Stimulated activated CD4-positive, alpha-beta T cell treated with anti-CD3 and anti-CD28 coated beads, Interleukin-15, amount 100 ng/mL, for 24 hours (primary cell): Measurements from ENCODE around the gene NAA40.

ENCODE experiments used
- DNase-seq: peaks from one replicate; pipeline ENCODE4 v3.0.0-alpha.2; 2020

NAA40 gene

GRCh38 chr11:63913866-63914830 is 24.7 kb upstream of the NAA40 start:
- no peak for DNase-seq

- no peak for DNase-seq
Measured at GRCh38 chr11:63914896-63915691, 23.7 kb upstream of the NAA40 start.

DNA sequence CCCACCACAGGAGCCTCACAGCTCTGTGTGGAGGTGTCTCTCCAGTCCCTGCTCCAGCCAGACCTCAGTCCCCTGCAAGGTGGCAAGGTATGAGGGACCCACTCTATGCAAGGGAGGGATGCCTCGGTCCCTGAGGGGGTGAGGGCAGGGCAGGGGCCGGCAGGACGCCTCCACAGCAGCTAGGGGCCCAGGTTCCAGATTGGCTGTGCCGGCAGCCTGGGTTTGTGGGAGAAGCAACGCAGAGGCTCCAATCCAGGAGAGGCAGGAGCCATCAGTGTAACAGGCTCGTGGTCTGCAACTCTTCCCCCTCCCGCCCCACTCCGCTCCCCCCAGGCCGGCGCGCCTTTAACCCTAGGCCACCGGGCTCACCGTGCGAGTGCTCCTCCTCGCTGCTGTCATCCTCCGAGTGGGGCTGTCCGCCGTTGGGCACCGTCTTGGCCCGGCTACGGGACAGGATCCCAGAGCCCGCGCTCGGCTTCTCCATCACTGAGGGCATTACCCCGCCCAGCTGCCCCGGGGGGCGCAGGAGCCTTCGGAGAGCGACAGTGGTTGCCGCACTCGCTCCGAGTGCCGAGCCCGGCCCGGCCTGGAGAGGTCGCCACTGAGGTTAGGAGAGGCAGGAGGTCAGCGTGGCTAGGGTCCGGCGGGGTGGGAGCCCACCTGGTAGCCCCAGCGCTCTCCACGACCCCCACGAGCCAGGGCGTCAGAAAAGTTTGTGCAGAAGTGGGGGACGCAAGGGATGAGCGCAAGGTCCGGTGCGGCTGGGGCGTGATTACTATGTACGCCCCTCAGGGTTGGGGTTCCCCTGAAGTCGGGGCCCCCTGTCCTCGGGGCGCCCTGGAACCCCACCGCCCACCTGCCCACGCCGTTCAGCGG is 22.6 kb upstream of the NAA40 start:
- peak; percentile 57 for DNase-seq

DNA sequence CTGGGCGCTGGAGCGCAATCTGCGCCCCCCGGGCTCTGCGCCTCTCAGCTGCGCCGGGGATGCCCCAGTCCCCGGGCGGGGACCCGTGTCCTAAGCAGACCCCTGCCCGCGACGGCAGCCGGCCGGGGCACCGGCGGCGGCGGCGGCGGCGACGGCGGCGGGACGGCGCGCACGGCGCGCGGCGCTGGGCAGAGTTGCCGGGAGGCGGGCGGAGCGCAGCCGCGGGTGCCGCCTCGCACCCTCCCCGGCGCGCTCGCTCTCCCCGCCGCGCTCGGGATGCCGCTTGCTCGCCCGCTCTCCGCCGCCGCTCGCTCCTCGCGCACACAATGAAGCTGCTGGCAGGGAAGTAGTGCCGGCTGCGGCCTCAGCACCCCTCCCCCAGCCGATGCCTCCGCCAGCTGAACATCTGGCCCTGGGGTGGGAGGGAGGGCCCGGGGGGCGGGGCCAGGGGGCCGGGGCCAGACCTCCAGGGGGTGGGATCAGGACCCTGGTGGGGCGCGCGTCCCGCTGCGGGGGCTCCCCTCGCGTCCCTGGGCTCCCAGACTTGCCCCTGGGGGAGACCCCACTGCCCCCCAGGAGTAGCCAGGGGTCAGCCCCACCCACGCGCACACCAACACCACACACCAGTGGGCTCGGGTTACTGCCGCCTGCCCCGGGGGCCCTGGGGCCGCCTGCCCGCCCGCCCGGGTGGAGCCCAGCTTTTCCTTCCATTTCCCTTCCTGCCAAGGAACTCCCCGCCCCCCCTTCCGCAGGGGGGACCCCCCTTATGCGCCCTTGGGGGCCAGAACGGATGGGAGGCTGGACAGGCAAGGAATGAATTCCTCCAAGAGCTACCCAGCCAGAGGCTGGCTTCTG is 21.7 kb upstream of the NAA40 start, which contains the start of gene RCOR2:
Gene RCOR2 (minus strand): TSS at position 328 of the 855 bp plus-strand sequence. CDS start 708 bp downstream, outside the sequence.
- DNase-seq, result peak; percentile 77

DNA sequence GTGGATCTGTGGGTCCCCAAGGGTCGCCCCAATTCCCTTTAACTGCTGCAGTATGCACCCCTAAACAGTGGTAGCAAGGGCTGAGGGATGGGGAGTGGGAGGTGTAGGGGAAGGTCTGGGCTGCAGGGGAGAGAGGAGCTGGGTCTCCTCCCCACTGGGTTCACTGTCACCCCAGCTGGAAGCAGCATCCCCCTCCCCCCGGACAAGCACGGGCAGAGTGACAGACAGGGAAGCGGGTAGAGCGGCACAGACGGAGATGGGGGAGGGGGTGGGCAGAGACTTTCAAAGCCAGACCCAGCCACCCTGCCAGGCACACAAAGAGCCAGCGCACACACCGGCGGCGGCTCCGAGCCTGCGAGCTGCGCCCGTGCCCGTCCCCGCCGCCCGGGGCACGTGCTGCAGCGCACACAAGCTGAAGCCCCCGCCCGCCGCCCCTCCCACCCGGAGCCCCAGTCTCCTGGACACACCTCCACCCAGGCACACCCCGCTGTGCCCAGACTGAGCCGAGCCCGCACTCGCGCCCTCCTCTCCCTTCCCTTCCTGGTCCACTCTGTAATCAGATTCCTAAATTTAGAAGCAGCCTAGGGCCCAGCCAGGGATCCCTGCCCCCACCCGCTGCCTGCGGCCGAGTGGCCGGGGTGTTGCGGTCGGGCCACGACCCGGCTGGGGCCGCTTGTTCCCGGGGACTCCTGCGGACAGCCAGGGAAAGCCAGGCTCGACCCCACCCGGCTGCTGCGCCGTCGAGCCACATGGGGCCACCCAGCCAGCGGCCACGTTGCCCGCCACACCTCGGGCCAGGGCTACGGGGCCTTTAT is 20.9 kb upstream of the NAA40 start:
- peak; percentile 43 for DNase-seq

- no peak for DNase-seq
Measured at GRCh38 chr11:63918507-63919191, 20.2 kb upstream of the NAA40 start.

GRCh38 chr11:63919267-63920125 is 19.3 kb upstream of the NAA40 start:
- no peak for DNase-seq

DNA sequence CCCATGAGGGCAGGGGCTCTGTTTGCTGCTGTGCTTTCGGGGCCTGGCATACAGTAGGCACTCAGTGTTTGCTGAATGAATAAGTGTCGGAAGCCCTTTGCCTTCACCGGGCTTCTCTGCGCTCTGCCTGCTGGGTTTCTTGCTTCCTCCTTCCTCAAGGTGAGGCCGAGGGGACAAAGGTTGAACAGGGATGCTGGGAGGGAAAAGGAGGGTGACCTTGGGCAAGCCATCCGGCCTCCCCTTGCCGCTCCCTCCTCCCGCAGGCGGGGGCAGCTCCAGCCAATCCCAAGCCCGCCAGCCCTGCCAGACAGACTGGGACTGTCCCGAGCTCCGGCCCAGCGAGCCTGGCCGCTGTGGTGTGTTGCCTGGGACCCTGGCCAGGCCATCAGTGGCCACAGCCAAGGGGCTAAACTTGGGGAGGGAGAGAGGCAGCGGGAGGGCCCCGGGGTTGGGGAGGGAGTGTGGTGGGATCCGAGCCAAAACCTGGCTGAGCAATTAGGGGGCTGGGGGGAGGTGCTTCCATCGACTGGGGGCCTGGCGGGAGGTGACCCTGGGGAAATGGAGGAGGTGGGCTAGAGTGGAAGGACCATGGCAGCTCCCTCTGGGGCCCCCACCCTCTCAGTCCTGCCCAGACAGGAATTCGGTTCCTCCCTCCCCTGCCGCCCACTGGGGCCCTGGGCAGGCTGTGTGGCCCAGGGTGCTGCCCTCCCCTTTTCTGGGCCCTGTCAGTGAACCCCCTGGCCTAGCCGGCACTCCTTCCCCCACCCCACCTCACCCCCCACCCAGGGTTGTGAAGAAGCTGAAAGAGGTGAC is 18.5 kb upstream of the NAA40 start:
- no peak for DNase-seq

DNA sequence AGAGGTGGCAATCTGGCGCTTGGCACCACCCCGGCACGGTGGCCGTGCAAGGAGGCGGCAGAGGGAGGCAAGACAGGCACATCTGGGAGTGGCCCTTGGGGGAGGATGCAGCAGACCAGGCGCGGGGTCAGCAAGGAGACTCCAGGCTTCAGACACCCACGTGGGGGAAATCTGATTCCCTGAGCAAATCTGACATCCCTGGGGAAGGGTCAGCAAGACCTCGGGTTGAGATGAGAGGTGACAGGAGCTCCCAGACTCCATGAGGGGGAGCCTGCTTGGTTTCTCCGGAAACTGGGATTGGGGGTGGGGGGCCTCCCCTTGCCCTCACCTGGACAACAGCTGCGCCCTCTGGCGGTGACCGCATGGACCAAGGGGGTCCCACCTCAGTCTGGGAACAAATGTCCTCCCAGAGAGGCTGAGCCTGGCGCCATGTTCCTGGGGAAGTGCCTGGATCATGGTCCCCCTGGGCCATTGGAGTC is 17.8 kb upstream of the NAA40 start:
- peak; percentile 52 for DNase-seq

DNA sequence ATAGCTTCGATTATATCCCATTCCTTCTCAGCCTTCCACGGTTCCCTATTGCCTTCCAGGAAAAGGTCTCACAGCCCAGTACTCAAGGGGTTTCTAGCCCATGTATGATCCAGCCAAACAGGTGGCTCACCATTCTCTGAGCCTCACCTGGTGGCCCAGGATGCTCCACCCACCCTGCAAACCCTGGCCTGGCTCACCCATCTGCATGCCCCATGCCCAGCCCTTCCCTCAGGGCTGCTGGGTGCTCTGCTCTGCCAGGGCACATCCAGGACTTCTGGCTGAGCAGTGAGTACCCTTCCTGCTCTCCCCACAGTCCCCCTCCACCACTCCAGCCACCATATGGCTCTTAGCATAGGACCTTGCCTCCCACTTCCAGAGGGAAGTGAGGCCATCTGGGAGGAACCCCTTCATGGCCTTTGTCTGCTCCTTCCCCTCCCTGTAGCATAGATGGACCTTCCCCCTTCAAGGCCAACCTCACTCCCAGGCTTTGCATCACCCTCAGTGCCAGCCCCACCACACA is 16.1 kb upstream of the NAA40 start:
- no peak for DNase-seq

DNA sequence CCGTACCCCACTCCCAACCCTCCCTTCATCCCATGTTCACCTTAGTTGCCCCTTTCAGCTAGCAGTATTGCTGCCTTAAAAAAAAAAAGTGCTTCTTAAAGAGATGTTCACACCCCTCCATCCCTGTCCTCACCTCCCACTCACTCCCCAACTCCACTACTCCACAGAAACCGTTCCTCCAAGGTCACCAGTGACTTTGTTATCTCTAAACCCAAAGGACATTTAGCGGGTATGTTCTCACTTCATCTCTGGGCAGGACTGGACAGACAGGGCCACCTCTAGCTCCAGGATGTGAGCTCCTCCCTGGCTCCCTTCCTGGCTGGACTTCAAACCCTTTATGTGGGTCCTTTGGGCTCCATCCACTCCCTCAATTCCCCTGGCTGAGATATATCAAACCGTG is 15.5 kb upstream of the NAA40 start:
- DNase-seq, result no peak

DNA sequence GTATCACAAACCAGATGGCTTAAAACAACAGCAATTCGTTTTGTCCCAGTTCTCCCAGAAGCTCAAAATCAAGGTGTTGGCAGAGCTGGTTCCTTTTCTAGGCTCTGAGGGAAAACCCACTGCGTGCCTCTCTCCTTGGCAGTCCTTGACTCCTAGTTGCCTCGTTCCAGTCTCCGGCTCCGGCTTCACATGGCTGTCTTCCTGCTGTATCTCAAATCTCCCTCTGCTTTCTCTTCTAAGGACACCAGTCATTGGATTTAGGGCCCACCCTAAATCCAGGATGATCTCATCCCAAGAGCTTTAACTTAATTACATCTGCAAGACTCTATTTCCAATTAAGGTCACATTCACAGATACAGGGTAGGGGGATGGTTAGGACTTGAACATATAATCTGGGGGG is 9.2 kb upstream of the NAA40 start:
- no peak for DNase-seq

- DNase-seq, result no peak
Measured at GRCh38 chr11:63931045-63931444, 7.8 kb upstream of the NAA40 start.

GRCh38 chr11:63931876-63932275 is 6.9 kb upstream of the NAA40 start:
- DNase-seq, result no peak

GRCh38 chr11:63933459-63933858 is 5.3 kb upstream of the NAA40 start:
- DNase-seq, result no peak

DNA sequence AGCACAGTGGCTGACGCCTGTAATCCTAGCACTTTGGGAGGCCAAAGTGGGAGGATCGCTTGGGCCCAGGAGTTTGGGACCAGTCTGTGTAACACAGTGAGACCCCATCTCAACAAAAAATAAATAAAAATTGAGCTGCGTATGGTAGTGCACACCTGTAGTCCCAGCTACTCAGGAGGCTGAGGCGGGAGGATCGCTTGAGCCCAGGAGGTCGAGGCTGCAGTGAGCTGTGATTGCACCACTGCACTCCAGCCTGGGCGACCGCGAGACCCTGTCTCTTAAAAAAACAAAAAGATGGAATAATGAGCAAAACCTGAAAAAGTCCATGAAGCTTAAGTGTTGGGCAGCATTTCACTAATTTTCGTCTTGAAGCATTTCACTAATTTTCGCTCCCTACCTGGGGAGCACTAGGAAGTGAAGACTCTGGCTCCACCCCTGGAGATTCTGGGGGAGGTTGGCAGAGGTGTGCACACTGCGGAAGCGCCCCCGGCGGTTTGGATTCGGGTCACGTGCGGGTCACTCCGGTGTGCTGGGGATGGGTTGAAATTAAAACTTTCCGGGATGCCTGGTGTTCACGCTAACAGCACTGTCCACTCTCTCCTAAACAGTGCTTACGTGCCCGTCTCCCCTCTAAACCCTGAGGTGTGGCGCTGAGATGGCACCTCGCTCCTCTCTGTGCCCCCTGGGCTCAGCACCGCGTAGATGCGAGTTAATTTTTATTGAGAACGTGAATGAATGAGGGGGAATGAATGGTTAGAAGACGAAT is 906 bp upstream of the NAA40 start:
- DNase-seq, result peak; percentile 51

DNA sequence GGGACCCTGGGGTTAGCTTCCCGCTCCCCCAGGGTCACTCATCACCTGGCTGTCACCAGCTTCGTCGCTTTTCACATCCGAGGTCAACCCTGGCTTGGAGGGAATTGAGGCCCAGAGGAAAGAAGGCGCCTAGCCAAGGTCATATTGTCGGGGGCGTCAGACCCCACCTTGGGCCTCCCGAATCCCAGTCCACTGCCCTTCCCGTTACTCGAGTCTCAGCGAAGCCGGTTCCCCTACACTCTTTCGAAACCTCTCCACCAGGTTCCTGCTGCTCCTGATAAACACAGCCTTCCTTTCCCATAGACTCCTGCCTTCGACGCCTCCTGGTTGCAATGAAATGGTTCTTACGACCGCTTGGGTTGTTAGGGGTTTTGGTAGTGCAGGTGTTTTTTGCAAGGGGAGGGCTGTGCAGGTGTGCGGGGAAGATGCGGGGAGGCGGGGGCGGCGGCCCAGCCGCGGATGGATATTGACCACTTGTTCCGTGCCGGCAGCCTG is 642 bp downstream of the NAA40 start:
- DNase-seq, result no peak
